Activated CD4-positive, alpha-beta T cell treated with anti-CD3 and anti-CD28 coated beads, Interleukin-2, amount 50 U/mL, for 24 hours (primary cell): Measurements from ENCODE around the gene EFHD1.
"Not testable (repeated sequence)": the region's sequence is repeated elsewhere in the genome, so short reads cannot be mapped to it uniquely, and the experiment has no call there.

Source experiments
- DNase-seq, 2 donors: peaks; one replicate each; pipeline ENCODE4 v3.0.0-alpha.2; 2020; ENCODE audit warnings: low read depth in 1 of 2, low spot score in 1 of 2

Gene EFHD1

GRCh38 chr2:232647261-232647660 lies 13.9 kb downstream of the EFHD1 start:
- no peak for DNase-seq

GRCh38 chr2:232649033-232649432 lies 15.6 kb downstream of the EFHD1 start:
- DNase-seq, result no peak

GRCh38 chr2:232652505-232652851 lies 19.1 kb downstream of the EFHD1 start:
- no peak for DNase-seq

- DNase-seq, result no peak
Observed at GRCh38 chr2:232653441-232653840, 20.0 kb downstream of the EFHD1 start.

GRCh38 chr2:232655392-232655791 lies 22.0 kb downstream of the EFHD1 start:
- no peak for DNase-seq

GRCh38 chr2:232658217-232658785 lies 24.9 kb downstream of the EFHD1 start:
- no peak for DNase-seq

GRCh38 chr2:232659359-232659758 lies 26.0 kb downstream of the EFHD1 start:
- no peak for DNase-seq

- DNase-seq, result no peak
Observed at GRCh38 chr2:232662486-232663260, 29.3 kb downstream of the EFHD1 start.

GRCh38 chr2:232666051-232666805 lies 32.8 kb downstream of the EFHD1 start:
- no peak for DNase-seq

- no peak for DNase-seq
Observed at GRCh38 chr2:232667989-232668583, 34.7 kb downstream of the EFHD1 start.

GRCh38 chr2:232668805-232669444 lies 35.5 kb downstream of the EFHD1 start:
- no peak for DNase-seq

- no peak for DNase-seq
Observed at GRCh38 chr2:232672588-232672987, 39.2 kb downstream of the EFHD1 start.

GRCh38 chr2:232674491-232674890 lies 41.1 kb downstream of the EFHD1 start:
- no peak for DNase-seq

- DNase-seq, result no peak
Observed at GRCh38 chr2:232675381-232675780, 42.0 kb downstream of the EFHD1 start.

- no peak for DNase-seq
Observed at GRCh38 chr2:232680006-232680405, 46.6 kb downstream of the EFHD1 start.

- no peak for DNase-seq
Observed at GRCh38 chr2:232681527-232681926, 48.1 kb downstream of the EFHD1 start.

- DNase-seq, result no peak
Observed at GRCh38 chr2:232683368-232683767, 50.0 kb downstream of the EFHD1 start.

GRCh38 chr2:232685391-232685790 lies 52.0 kb downstream of the EFHD1 start:
- DNase-seq, result not testable (repeated sequence)

- no peak for DNase-seq
Observed at GRCh38 chr2:232687382-232688160, 54.2 kb downstream of the EFHD1 start.

- no peak for DNase-seq
Observed at GRCh38 chr2:232688201-232688600, 54.8 kb downstream of the EFHD1 start.
